ENCODE results near the gene SAMMSON.

The SAMMSON gene

GRCh38 chr3:69999140-70000027 is at the start of gene SAMMSON:
SAMMSON (plus strand) TSS chr3:69999733.
- no peak for DNase-seq (ENCODE audit: low read depth in 2 of 2)

- DNase-seq (ENCODE audit: low read depth in 2 of 2), result no peak
Measured at GRCh38 chr3:69951616-69952015, 47.9 kb upstream of the SAMMSON start.

DNA sequence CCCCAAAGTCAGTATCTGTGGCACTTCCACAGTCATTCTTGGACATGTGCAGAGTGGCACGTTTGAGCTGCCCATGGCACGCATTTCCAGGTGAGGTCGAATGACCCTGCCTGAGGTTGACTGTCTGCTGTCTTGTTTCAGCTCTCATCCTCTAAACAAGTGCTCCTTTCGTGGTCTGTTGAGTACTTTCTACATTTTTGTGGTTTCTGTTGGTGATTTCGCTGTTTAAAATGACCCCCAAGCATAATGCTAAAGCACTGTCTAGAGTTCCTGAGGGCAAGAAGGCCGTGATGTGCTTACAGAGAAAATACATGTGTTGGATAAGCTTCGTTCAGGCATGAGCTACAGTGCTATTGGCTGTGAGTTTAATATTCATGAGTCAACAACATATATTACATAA is 40.0 kb upstream of the SAMMSON start:
- no peak for DNase-seq (ENCODE audit: low read depth in 2 of 2)

GRCh38 chr3:69961706-69962439 is 37.7 kb upstream of the SAMMSON start:
- no peak for DNase-seq (ENCODE audit: low read depth in 2 of 2)

DNA sequence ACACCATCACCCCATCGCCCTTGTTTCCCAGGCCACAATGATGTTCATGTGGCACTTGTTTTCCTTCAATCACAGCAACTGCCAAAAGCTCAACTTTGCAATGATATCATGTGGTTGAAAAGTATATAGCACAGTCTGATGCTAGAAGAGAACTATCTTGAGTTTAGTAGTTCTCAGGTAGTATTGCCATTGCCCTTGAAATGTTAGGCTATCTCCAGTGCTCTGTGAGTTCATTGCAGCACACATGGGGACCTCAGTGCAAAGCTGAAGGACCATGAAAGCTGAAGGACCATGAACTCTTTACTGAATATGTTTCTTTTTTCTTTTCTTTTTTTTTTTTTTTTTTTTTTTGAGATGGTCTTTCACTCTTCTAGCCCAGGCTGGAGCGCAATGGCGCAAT is 35.9 kb upstream of the SAMMSON start:
- no peak for DNase-seq (ENCODE audit: low read depth in 2 of 2)

GRCh38 chr3:69967156-69967555 is 32.4 kb upstream of the SAMMSON start:
- DNase-seq (ENCODE audit: low read depth in 2 of 2), result no peak

- DNase-seq (ENCODE audit: low read depth in 2 of 2), result no peak
Measured at GRCh38 chr3:69970827-69971226, 28.7 kb upstream of the SAMMSON start.

DNA sequence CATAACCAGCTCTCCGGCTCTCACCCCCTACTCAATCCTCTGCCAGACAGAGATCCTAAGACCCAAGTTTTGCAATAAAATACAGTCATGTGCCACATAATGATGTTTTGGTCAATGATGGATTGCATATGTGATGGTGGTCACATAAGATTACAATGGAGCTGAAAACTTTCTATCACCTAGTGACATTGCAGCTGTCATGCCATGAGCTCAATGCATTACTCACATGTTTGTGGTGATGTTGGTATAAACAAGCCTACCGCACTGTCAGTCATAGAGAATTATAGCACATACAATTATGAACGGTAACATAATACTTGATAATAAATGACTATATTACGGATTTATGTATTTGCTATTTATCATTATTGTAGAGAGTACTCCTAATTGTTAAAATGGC is 26.9 kb upstream of the SAMMSON start:
- DNase-seq (ENCODE audit: low read depth in 2 of 2), result no peak

- no peak for DNase-seq (ENCODE audit: low read depth in 2 of 2)
Measured at GRCh38 chr3:69976021-69976420, 23.5 kb upstream of the SAMMSON start.

- DNase-seq (ENCODE audit: low read depth in 2 of 2), result no peak
Measured at GRCh38 chr3:69983546-69984265, 15.8 kb upstream of the SAMMSON start.

DNA sequence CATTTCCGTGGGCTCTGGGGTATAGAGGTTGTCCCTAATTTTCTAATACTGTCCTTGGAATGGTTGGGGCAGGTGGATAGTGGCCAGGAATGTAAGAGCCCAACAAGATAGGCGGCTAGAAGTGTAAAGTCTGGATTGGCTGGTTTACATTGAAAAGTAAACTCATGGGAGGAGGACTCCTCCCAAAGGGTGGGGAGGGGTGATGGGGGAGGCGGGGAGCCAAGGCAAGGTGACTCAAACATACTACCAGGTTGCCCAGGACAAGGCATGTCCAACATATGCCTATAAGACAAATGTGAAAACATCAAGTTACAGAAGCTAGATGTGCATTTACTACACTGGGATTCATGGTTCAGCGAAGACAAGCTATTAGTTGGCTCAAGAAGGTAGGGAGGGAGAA is 14.3 kb upstream of the SAMMSON start:
- no peak for DNase-seq (ENCODE audit: low read depth in 2 of 2)

DNA sequence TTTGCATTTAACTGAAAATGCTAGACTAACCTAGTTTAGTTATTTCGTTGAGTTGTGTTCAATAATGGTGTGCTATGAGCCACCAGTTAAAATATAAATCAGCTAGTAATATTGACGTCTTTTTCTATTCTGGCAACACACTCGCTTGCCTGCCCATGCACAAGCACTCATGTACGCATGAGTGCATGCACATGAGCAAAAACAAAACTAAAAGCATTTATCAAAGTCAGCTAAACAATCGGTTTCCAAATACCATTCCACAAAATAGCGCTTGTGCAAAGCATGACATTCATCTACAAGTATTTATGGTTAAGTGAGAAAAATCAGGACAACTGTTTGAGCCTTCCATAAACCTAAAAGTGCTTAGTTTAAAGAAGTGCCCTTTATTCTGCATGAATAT is 13.1 kb upstream of the SAMMSON start:
- no peak for DNase-seq (ENCODE audit: low read depth in 2 of 2)

DNA sequence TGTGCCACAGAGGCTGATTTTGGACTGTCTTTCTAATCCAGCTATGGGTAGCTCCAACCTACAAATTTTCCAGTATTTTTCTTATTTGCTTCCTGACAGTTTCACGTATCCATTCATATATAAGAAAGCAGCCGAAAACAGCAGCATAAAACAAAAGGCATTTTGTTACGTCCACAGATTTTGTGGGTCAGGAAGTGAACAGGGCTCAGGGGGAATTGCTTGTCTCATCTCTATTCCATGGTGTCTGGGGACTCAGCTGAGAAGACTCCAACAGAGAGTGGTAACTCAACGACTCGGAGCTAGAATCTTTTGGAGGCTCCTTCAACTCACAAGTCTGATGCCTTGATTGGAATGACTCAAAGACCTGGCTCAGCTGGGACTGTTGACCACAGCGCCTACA is 11.7 kb upstream of the SAMMSON start:
- DNase-seq (ENCODE audit: low read depth in 2 of 2), result no peak

- no peak for DNase-seq (ENCODE audit: low read depth in 2 of 2)
Measured at GRCh38 chr3:69993757-69994156, 5.8 kb upstream of the SAMMSON start.

GRCh38 chr3:69994919-69995318 is 4.6 kb upstream of the SAMMSON start:
- no peak for DNase-seq (ENCODE audit: low read depth in 2 of 2)

- no peak for DNase-seq (ENCODE audit: low read depth in 2 of 2)
Measured at GRCh38 chr3:69997631-69998307, 1.8 kb upstream of the SAMMSON start.

DNA sequence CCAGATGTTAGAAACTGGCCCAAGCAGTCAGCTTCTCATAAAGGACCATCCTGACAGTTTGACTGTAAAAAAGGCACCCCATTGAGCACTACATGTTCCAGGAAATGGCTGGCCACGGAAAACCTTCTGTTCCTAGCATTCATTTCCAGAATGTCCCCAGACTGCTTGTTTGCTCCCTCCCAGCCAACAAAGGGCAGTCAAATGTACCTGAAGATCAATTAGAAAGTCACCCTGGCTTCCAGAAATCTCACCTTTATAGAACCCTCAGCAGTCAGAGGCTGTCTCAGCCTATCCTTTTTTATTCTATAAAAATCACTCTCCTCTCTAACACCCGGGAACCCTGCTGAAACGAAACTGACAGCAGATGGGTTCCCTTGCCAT is 784 bp upstream of the SAMMSON start:
- no peak for DNase-seq (ENCODE audit: low read depth in 2 of 2)

DNA sequence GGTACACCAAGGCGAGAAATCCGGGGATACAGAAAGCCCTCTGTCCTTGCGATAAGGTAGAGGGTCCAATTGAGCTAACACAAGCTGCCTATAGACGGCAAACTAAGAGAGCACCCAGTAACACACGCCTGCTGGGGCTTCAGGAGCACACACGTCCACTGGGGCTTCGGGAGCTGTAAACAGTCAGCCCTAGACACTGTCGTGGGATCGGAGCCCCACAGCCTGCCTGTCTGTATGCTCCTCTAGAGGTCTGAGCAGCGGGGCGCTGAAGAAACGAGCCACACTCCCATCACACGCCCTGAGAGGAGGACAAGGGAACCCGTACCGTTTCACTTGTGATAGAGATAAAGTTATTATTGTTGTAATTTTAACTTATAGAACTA is 486 bp downstream of the SAMMSON start:
- DNase-seq (ENCODE audit: low read depth in 2 of 2), result no peak

GRCh38 chr3:70000563-70001081 is 1.1 kb downstream of the SAMMSON start:
- no peak for DNase-seq (ENCODE audit: low read depth in 2 of 2)

- no peak for DNase-seq (ENCODE audit: low read depth in 2 of 2)
Measured at GRCh38 chr3:70003119-70003518, 3.6 kb downstream of the SAMMSON start.

DNA sequence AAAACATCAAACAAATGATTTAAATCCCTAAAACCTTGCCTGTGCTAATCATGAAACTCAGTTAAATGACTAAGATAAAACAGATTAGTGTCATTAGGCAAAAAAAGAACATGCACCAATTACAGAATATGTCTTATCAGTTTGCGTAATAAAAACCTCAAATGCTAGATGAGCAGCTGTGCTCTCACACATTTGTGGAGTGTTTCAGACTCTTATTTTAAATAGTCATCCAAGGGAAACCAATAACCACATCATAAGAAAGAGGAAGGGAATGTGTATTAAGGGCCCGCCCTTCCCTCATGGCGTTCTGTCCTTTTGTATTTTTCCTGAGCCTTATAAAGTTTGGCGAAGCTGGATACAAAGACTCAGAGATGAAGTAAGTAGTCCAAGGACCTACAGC is 6.6 kb downstream of the SAMMSON start:
- no peak for DNase-seq (ENCODE audit: low read depth in 2 of 2)

- DNase-seq (ENCODE audit: low read depth in 2 of 2), result no peak
Measured at GRCh38 chr3:70010346-70010745, 10.8 kb downstream of the SAMMSON start.

All from stimulated activated CD8-positive, alpha-beta memory T cell treated with anti-CD3 and anti-CD28 coated beads, Interleukin-2, amount 100 ng/mL, for 1 hour (primary cell).